Astrocyte (in vitro differentiated cells and primary cell): ENCODE data around the gene VAV1. TPM values are rescaled to one million over a fixed set of nuclear protein-coding genes. Genes with fewer than 3 reads are reported as not detected.

ENCODE experiments used
- DNase-seq: peaks from one replicate; pipeline ENCODE4 v3.0.0-alpha.2; 2010; ENCODE audit warnings: low read depth
- FAIRE-seq: peaks from 2 replicates; lab custom pipeline; 2011; peaks lifted over from hg19 to GRCh38; lab: Jason Lieb, UNC
- H2AFZ ChIP-seq: 2 replicates; pipeline ENCODE4 v1.6.0; 2012; ENCODE audit warnings: low read depth, low read length, inconsistent platforms
- H3K27ac ChIP-seq: 2 replicates; pipeline ENCODE4 v1.5.1; 2011; ENCODE audit warnings: low read depth, low read length, inconsistent platforms
- H3K27me3 ChIP-seq: 2 replicates; pipeline ENCODE4 v1.6.0; 2011; ENCODE audit warnings: low read length, inconsistent platforms; ENCODE audit not compliant: insufficient read depth
- H3K36me3 ChIP-seq: 2 replicates; pipeline ENCODE4 v1.5.1; 2011; ENCODE audit warnings: low read length, inconsistent platforms; ENCODE audit not compliant: insufficient read depth
- H3K4me1 ChIP-seq: 2 replicates; pipeline ENCODE4 v1.5.1; 2011; ENCODE audit warnings: low read length, inconsistent platforms; ENCODE audit not compliant: insufficient read depth
- H3K4me2 ChIP-seq: 2 replicates; pipeline ENCODE4 v1.6.0; 2012; ENCODE audit warnings: low read length, inconsistent platforms
- H3K4me3 ChIP-seq: 2 replicates; pipeline ENCODE4 v1.5.1; 2011; ENCODE audit warnings: low read depth, mild to moderate bottlenecking, low read length, inconsistent platforms; ENCODE audit not compliant: insufficient read depth
- H3K79me2 ChIP-seq: 2 replicates; pipeline ENCODE4 v1.6.0; 2012; ENCODE audit warnings: mild to moderate bottlenecking, low read length, inconsistent platforms; ENCODE audit not compliant: insufficient read depth
- H3K9ac ChIP-seq: 2 replicates; pipeline ENCODE4 v1.6.0; 2012; ENCODE audit warnings: mild to moderate bottlenecking, low read length, inconsistent platforms
- H3K9me3 ChIP-seq: 2 replicates; pipeline ENCODE4 v1.5.1; 2012; ENCODE audit warnings: low read depth, mild to moderate bottlenecking, low read length, inconsistent platforms; ENCODE audit not compliant: insufficient read depth
- H4K20me1 ChIP-seq: 2 replicates; pipeline ENCODE4 v1.6.0; 2012; ENCODE audit warnings: low read length, inconsistent platforms; ENCODE audit not compliant: insufficient read depth
- H3K27ac Mint-ChIP-seq: one replicate; pipeline ENCODE4 v1.8.0; 2021; ENCODE audit warnings: mild to moderate bottlenecking, mixed read lengths; ENCODE audit not compliant: unreplicated experiment
- H3K27me3 Mint-ChIP-seq: one replicate; pipeline ENCODE4 v1.8.0; 2021; ENCODE audit warnings: low read depth, mixed read lengths; ENCODE audit not compliant: unreplicated experiment
- H3K36me3 Mint-ChIP-seq: one replicate; pipeline ENCODE4 v1.8.0; 2021; ENCODE audit warnings: low read depth, mixed read lengths; ENCODE audit not compliant: unreplicated experiment
- H3K4me1 Mint-ChIP-seq: one replicate; pipeline ENCODE4 v1.8.0; 2021; ENCODE audit warnings: low read depth, mixed read lengths; ENCODE audit not compliant: unreplicated experiment
- H3K4me3 Mint-ChIP-seq: one replicate; pipeline ENCODE4 v1.8.0; 2021; ENCODE audit warnings: mild to moderate bottlenecking, moderate library complexity, mixed read lengths; ENCODE audit not compliant: unreplicated experiment
- H3K9me3 Mint-ChIP-seq: one replicate; pipeline ENCODE4 v1.8.0; 2021; ENCODE audit warnings: mild to moderate bottlenecking, mixed read lengths; ENCODE audit not compliant: unreplicated experiment
- CTCF ChIP-seq: IDR thresholded peaks from 2 replicates; pipeline ENCODE4 v1.5.1; 2011; ENCODE audit warnings: low read depth, mild to moderate bottlenecking, inconsistent platforms, low read length, moderate library complexity; ENCODE audit not compliant: insufficient read depth
- EZH2 ChIP-seq: IDR thresholded peaks from 2 replicates; pipeline ENCODE4 v1.6.1; 2012; ENCODE audit warnings: mild to moderate bottlenecking, low read length, inconsistent platforms; ENCODE audit not compliant: insufficient read depth
- total RNA-seq: library from RNA; stranded (reverse); gene quantifications from 2 replicates; pipeline ENCODE4 v1.2.1, GENCODE V29; 2021

Gene VAV1
- total RNA-seq, 1 donor from 2014 or later, result not detected

- H3K36me3 ChIP-seq, result no peaks in the 10 kb centered on the region
- TF ChIP-seq CTCF (no peak), EZH2 (no peak)
- DNase-seq (no peak), FAIRE-seq (no peak)
- no peaks in the 10 kb centered on the region for H3K27me3 ChIP-seq
- no peaks in the 10 kb centered on the region for H4K20me1 ChIP-seq
- Mint-ChIP-seq H3K4me3 (no peak overlapping the region), H3K27ac (no peak overlapping the region), H3K36me3 (no peaks in the 10 kb centered on the region), H3K27me3 (peaks cover 2% of the 10 kb centered on the region), H3K9me3 (peaks cover 24% of the 10 kb centered on the region), H3K4me1 (no peaks in the 10 kb centered on the region)
- H3K79me2 ChIP-seq, result no peaks in the 10 kb centered on the region
- H2AFZ ChIP-seq, result no peak overlapping the region
- H3K4me2 ChIP-seq, result no peak overlapping the region
- peaks cover 5% of the 10 kb centered on the region for H3K9me3 ChIP-seq
- no peak overlapping the region for H3K27ac ChIP-seq
- H3K9ac ChIP-seq, result no peak overlapping the region
- no peak overlapping the region for H3K4me3 ChIP-seq
- no peaks in the 10 kb centered on the region for H3K4me1 ChIP-seq
Observed at GRCh38 chr19:6832412-6832811, 59.9 kb downstream of the VAV1 start.

- peaks cover 23% of the 10 kb centered on the region for H3K9me3 Mint-ChIP-seq
Observed at GRCh38 chr19:6833166-6833790, 60.8 kb downstream of the VAV1 start.

More at GRCh38 chr19:6833166-6833790, 60.8 kb downstream of the VAV1 start:
- TF ChIP-seq EZH2 (no peak), CTCF (no peak)
- no peak for DNase-seq
- no peak overlapping the region for H3K4me3 ChIP-seq
- no peaks in the 10 kb centered on the region for H3K27me3 ChIP-seq
- no peak overlapping the region for H3K9ac ChIP-seq
- no peaks in the 10 kb centered on the region for H3K79me2 ChIP-seq
- no peaks in the 10 kb centered on the region for H3K36me3 ChIP-seq
- H2AFZ ChIP-seq, result no peak overlapping the region
- Mint-ChIP-seq H3K4me1 (no peaks in the 10 kb centered on the region), H3K27ac (no peak overlapping the region), H3K36me3 (no peaks in the 10 kb centered on the region), H3K4me3 (no peak overlapping the region), H3K27me3 (peaks cover 2% of the 10 kb centered on the region)
- H3K4me1 ChIP-seq, result no peaks in the 10 kb centered on the region
- H3K9me3 ChIP-seq, result peaks cover 5% of the 10 kb centered on the region
- no peak for FAIRE-seq
- no peak overlapping the region for H3K4me2 ChIP-seq
- no peak overlapping the region for H3K27ac ChIP-seq
- no peaks in the 10 kb centered on the region for H4K20me1 ChIP-seq
